Measurements from ENCODE around the gene TBX2. TPM values are rescaled to one million over a fixed set of nuclear protein-coding genes. Genes with fewer than 3 reads are reported as not detected.

The TBX2 gene
- total RNA-seq, 2 experiments from 2014 or later = not detected

- H3K27me3 Mint-ChIP-seq = peaks cover 23% of the 10 kb centered on the region
- H3K9me3 Mint-ChIP-seq = no peaks in the 10 kb centered on the region
- H3K4me3 Mint-ChIP-seq = no peak overlapping the region
- H3K4me1 Mint-ChIP-seq (ENCODE audit: low read depth) = peaks cover 4% of the 10 kb centered on the region
- peak; percentile 94 for TF ChIP-seq CTCF (IDR thresholded peaks at IDR 0.05)
- intact Hi-C loops (cut with micrococcal nuclease) = no loop called here
- ChIA-PET POLR2A (no interaction called here), CTCF (interaction anchor here (0.6 to 1.7 kb wide), 12 partner anchors 8 to 387 kb away, joined by 3 to 7 read pairs (median 3); no protein-coding TSS in a partner anchor)
- ATAC-seq = peak; percentile 72
- DNase-seq = peak; percentile 77
- H3K36me3 Mint-ChIP-seq (ENCODE audit: low read depth) = no peaks in the 10 kb centered on the region
- H3K27ac Mint-ChIP-seq = no peak overlapping the region
Measured at GRCh38 chr17:61416540-61417363, 17.1 kb downstream of the TBX2 start.

- intact Hi-C loops (cut with micrococcal nuclease) = no loop called here
- H3K27me3 Mint-ChIP-seq = peaks cover 30% of the 10 kb centered on the region
- peaks cover 4% of the 10 kb centered on the region for H3K4me1 Mint-ChIP-seq (ENCODE audit: low read depth)
- H3K9me3 Mint-ChIP-seq = no peaks in the 10 kb centered on the region
- H3K4me3 Mint-ChIP-seq = no peak overlapping the region
- DNase-seq = no peak
- H3K36me3 Mint-ChIP-seq (ENCODE audit: low read depth) = no peaks in the 10 kb centered on the region
- no peak for TF ChIP-seq CTCF (IDR thresholded peaks at IDR 0.05)
- ChIA-PET CTCF (interaction anchor here (1.7 kb wide), 1 partner anchor 8 kb away, joined by 6 read pairs; no protein-coding TSS in a partner anchor), POLR2A (no interaction called here)
- no peak overlapping the region for H3K27ac Mint-ChIP-seq
- ATAC-seq = no peak
Measured at GRCh38 chr17:61418449-61418848, 18.8 kb downstream of the TBX2 start.

GRCh38 chr17:61419496-61420046, 19.9 kb downstream of the TBX2 start:
- Mint-ChIP-seq H3K27ac (no peak overlapping the region), H3K27me3 (peaks cover 29% of the 10 kb centered on the region)

GRCh38 chr17:61420052-61420451, 20.4 kb downstream of the TBX2 start:
- Mint-ChIP-seq H3K4me1 (ENCODE audit: low read depth) (peaks cover 4% of the 10 kb centered on the region), H3K36me3 (ENCODE audit: low read depth) (no peaks in the 10 kb centered on the region), H3K27ac (no peak overlapping the region), H3K4me3 (no peak overlapping the region), H3K9me3 (no peaks in the 10 kb centered on the region), H3K27me3 (peaks cover 29% of the 10 kb centered on the region)
- ATAC-seq (no peak), DNase-seq (no peak)
- intact Hi-C loops (cut with micrococcal nuclease) = no loop called here
- CTCF ChIA-PET = interaction anchor here (1.4 kb wide), 1 partner anchor 11 kb away, joined by 3 read pairs; no protein-coding TSS in a partner anchor
- POLR2A ChIA-PET = no interaction called here
- no peak for TF ChIP-seq CTCF (IDR thresholded peaks at IDR 0.05)

More at GRCh38 chr17:61419496-61420046, 19.9 kb downstream of the TBX2 start:
- CTCF ChIA-PET = interaction anchor here (1.4 kb wide), 1 partner anchor 11 kb away, joined by 3 read pairs; no protein-coding TSS in a partner anchor
- Mint-ChIP-seq H3K4me1 (ENCODE audit: low read depth) (peaks cover 4% of the 10 kb centered on the region), H3K9me3 (no peaks in the 10 kb centered on the region), H3K36me3 (ENCODE audit: low read depth) (no peaks in the 10 kb centered on the region), H3K4me3 (no peak overlapping the region)
- no peak for TF ChIP-seq CTCF (IDR thresholded peaks at IDR 0.05)
- intact Hi-C loops (cut with micrococcal nuclease) = no loop called here
- DNase-seq (no peak), ATAC-seq (no peak)
- POLR2A ChIA-PET = no interaction called here

All from activated CD8-positive, alpha-beta T cell treated with anti-CD3 and anti-CD28 coated beads for 36 hours (primary cell).